HG02885 (cell line): ENCODE results near the gene ITPRIPL1.

Experiments used
- ATAC-seq: cut with Tn5 transposase; IDR thresholded peaks from one replicate; pipeline ENCODE4 v1.9.1; 2021; ENCODE audit warnings: mild to moderate bottlenecking; ENCODE audit not compliant: unreplicated experiment, poor library complexity

The ITPRIPL1 gene

GRCh38 chr2:96353606-96354101, 28.5 kb downstream of the ITPRIPL1 start:
- ATAC-seq, result no peak

GRCh38 chr2:96354492-96354891, 29.4 kb downstream of the ITPRIPL1 start:
- ATAC-seq, result no peak

- ATAC-seq, result no peak
Measured at GRCh38 chr2:96356889-96357288, 31.8 kb downstream of the ITPRIPL1 start.

GRCh38 chr2:96359310-96359709, 34.2 kb downstream of the ITPRIPL1 start:
- no peak for ATAC-seq

GRCh38 chr2:96359866-96360265, 34.7 kb downstream of the ITPRIPL1 start:
- no peak for ATAC-seq

- ATAC-seq, result no peak
Measured at GRCh38 chr2:96361751-96362150, 36.6 kb downstream of the ITPRIPL1 start.

- ATAC-seq, result no peak
Measured at GRCh38 chr2:96369186-96369585, 44.1 kb downstream of the ITPRIPL1 start.

- no peak for ATAC-seq
Measured at GRCh38 chr2:96374211-96374951, 49.3 kb downstream of the ITPRIPL1 start.
